Amniotic stem cell (primary cell): Measurements from ENCODE around the gene MICAL2.

Experiments used
- DNase-seq: peaks from one replicate; lab custom pipeline; 2025; lab: John Stamatoyannopoulos, UW

Gene MICAL2

GRCh38 chr11:12076840-12077534, 33.4 kb upstream of the MICAL2 start:
- DNase-seq, result no peak

GRCh38 chr11:12077535-12078280, 32.7 kb upstream of the MICAL2 start:
- DNase-seq, result no peak

GRCh38 chr11:12079726-12080556, 30.4 kb upstream of the MICAL2 start:
- DNase-seq, result peak; percentile 93

- no peak for DNase-seq
Measured at GRCh38 chr11:12083380-12083779, 27.0 kb upstream of the MICAL2 start.

GRCh38 chr11:12084256-12084655, 26.1 kb upstream of the MICAL2 start:
- DNase-seq, result no peak

- DNase-seq, result no peak
Measured at GRCh38 chr11:12085371-12086251, 24.8 kb upstream of the MICAL2 start.

GRCh38 chr11:12086271-12087074, 23.9 kb upstream of the MICAL2 start:
- DNase-seq, result peak; percentile 86

- peak; percentile 44 for DNase-seq
Measured at GRCh38 chr11:12087075-12088004, 23.1 kb upstream of the MICAL2 start.

GRCh38 chr11:12088047-12088481, 22.3 kb upstream of the MICAL2 start:
- DNase-seq, result no peak

GRCh38 chr11:12088531-12088930, 21.9 kb upstream of the MICAL2 start:
- DNase-seq, result no peak

GRCh38 chr11:12089041-12089440, 21.3 kb upstream of the MICAL2 start:
- DNase-seq, result no peak

GRCh38 chr11:12089473-12089872, 20.9 kb upstream of the MICAL2 start:
- no peak for DNase-seq

- no peak for DNase-seq
Measured at GRCh38 chr11:12090061-12090591, 20.3 kb upstream of the MICAL2 start.

GRCh38 chr11:12090761-12091258, 19.6 kb upstream of the MICAL2 start:
- DNase-seq, result no peak

GRCh38 chr11:12091956-12092558, 18.3 kb upstream of the MICAL2 start:
- no peak for DNase-seq

GRCh38 chr11:12092714-12093113, 17.7 kb upstream of the MICAL2 start:
- no peak for DNase-seq

- no peak for DNase-seq
Measured at GRCh38 chr11:12094872-12095800, 15.3 kb upstream of the MICAL2 start.

- DNase-seq, result no peak
Measured at GRCh38 chr11:12097219-12097618, 13.2 kb upstream of the MICAL2 start.
